GM04503 (cell line): ENCODE results near the gene TMEM131.
"Not testable (repeated sequence)": the region's sequence is repeated elsewhere in the genome, so short reads cannot be mapped to it uniquely, and the experiment has no call there.

Experiments used
- DNase-seq: peaks from one replicate; pipeline ENCODE4 v3.0.0-alpha.2; 2012; ENCODE audit warnings: low read depth

The TMEM131 gene

GRCh38 chr2:97991081-97991856 lies 4.5 kb downstream of the TMEM131 start:
- DNase-seq = no peak

- no peak for DNase-seq
Measured at GRCh38 chr2:97988722-97989121, 7.0 kb downstream of the TMEM131 start.

- DNase-seq = no peak
Measured at GRCh38 chr2:97985998-97986397, 9.8 kb downstream of the TMEM131 start.

GRCh38 chr2:97983698-97984097 lies 12.1 kb downstream of the TMEM131 start:
- no peak for DNase-seq

DNA sequence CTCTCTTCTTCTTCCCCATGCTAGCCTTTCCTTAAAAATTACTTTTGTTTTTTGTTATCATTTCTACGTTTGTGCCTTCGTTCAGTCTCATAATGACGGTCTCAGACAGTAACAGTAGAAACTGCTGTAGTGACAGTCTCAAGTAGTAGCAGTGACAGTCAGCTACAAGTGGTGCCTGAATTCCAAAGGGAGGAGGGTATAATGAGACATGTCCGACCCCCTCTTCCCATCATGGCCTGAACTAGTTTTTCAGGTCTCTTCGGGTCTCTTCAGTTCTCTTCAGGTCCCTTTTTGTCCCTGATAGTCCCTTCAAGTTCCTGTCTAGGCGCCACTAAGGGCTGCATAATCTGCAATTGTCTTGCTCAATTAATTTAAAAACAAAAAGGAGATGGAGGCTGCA lies 12.6 kb downstream of the TMEM131 start:
- no peak for DNase-seq

- DNase-seq = no peak
Measured at GRCh38 chr2:97982621-97983020, 13.1 kb downstream of the TMEM131 start.

DNA sequence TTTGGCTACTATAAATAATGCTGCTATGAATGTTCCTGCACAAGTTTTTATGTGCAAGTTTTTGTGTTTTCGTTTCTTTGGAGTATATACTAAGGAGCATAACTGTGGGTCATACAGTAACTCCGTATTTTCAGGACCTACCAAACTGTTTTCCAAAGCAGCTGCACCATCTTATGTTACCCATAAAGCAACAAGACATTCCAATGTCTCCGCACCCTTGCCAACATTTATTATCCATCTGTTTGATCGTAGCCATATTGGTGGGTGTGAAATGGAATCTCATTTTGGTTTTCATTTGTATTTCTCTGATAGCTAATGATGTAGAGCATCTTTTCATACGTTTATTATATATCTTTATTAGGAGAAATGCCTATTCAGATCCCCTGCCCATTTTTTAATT lies 13.8 kb downstream of the TMEM131 start:
- DNase-seq = no peak

DNA sequence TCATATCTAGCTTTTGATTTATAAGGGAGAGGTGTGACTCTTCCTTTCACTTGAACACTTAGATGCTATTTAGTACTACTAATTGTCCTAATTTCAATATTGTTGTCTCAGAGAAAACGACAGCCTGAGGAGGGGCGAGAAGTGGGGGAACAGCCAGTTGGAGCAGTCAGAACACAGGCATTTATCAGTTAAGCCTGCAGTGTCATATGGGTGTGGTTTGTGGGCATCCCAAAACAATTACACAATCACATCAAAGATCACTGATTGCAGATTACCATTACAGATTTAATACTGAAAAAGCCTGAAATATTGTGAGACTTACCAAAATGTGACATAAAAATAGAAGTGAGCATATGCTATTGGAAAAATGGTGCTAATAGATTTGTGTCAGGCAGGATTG lies 15.8 kb downstream of the TMEM131 start:
- DNase-seq = no peak

DNA sequence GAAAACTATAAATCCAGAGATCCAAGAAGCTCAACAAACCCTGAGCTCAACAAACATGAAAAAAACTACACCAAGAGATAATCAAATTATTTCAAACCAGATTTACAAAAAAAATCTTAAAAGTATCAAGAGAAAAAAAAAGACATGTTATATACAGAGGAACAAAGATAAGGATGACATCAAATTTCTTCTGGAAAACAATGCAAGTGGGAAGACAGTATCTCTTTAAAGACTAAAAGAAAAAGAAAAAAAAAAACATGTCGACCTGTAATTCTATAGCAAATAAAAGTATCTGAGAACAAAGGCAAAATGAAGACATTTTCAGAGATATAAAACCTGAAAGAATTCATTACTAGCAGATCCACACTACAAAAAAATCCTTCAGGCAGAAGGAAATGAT lies 21.3 kb downstream of the TMEM131 start:
- DNase-seq = no peak

DNA sequence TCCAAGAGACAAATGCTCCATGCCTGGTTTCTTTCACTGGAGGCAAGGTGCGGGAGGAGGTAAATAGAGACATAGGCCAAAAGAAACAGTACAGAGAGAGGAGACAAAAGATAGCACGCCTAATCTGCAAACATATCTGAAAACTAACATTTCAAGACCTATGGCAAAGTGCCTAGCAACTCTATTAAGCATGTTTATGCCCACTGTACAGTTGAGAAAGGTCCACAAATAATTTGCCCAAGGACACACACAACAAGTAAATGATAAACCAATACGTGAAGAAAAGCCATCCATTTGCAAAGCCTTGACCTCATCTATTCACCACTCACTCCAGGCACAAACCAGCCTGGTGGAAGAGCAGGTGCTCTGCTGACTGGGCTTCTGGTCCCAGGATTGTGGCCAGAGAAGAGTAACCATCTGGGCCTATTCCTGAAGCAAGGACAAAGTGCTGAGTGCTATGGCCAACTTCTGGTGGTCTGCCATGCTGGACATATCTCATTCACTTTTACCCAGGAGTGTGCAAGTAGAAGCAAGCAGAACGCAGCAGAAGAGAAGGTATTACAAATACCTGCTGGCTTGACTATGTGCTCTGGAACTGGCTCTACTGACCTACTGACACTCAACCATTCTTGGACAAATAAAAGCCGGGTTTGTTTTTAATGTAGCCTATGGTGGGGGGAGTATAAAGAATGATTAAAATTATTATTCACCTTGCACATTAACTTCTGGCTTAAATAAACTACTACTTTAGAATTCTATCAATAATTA lies 25.3 kb downstream of the TMEM131 start:
- no peak for DNase-seq

GRCh38 chr2:97969081-97970067 lies 26.4 kb downstream of the TMEM131 start:
- no peak for DNase-seq

DNA sequence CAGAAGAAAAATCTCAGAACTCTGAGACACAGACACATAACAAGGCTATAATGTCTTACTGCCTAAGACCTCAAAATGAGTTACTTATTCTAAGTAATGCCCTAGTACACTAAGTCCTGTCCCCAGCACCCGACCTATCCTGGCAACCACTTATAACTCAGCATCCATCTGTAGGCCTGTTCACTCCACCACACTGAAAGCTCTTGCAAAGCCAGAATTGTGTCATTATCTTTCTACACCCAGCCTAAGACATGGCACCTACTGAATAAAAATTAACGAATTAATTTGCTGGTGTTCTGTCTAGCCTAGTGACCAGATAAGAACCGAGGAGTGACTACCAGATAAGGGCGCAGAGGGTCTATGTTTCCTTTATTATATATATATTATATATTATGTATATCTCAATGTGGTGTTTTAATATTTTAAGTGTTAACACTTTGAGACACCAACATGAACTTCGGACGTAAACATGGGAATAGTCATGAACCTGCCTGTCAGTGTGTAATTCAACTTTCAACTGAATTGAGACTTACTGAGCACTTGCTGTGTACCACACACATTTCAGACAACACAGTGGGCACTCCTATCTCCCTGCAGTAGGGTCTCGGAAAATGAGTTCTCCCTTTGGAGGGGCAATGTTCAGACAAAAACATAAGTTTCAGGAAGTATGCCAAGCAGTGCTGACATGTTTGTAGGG lies 27.7 kb downstream of the TMEM131 start:
- no peak for DNase-seq

GRCh38 chr2:97967216-97967592 lies 28.5 kb downstream of the TMEM131 start:
- no peak for DNase-seq

- DNase-seq = no peak
Measured at GRCh38 chr2:97966545-97967215, 29.1 kb downstream of the TMEM131 start.

- no peak for DNase-seq
Measured at GRCh38 chr2:97965116-97965515, 30.6 kb downstream of the TMEM131 start.

DNA sequence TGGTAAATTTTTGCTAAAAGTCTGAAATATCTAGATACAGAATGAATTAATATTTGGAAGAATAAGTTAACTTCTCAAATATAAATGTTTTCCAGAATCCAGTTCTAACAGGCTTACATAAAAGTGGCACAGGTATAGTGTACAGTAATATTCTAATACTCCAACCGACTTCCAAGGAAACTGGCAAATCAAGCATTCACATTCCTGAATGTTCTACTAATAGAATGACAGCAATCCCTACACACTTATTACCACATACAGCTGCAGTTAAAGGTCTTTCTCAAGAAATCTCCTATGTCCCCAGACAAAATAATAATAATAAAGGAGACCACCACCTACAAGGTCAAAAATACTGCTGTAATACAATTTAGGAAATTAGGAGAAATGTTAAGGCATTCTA lies 31.9 kb downstream of the TMEM131 start:
- no peak for DNase-seq

DNA sequence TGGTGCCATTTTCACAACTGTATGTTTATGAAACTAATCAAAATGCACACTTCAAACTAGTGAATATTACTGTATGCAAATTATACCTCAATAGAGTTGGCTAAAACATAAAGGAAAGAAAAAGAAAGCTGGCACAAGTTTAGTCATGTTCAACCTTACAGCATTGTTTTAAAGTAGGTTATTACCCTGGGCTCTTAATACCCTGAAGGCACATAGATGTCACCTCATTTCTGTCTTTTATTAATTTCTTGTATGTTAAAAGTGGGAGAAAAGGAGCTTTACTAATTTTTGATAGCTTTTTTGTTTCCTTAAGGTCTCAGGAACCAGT lies 32.7 kb downstream of the TMEM131 start:
- no peak for DNase-seq

- DNase-seq = no peak
Measured at GRCh38 chr2:97961534-97961933, 34.2 kb downstream of the TMEM131 start.

DNA sequence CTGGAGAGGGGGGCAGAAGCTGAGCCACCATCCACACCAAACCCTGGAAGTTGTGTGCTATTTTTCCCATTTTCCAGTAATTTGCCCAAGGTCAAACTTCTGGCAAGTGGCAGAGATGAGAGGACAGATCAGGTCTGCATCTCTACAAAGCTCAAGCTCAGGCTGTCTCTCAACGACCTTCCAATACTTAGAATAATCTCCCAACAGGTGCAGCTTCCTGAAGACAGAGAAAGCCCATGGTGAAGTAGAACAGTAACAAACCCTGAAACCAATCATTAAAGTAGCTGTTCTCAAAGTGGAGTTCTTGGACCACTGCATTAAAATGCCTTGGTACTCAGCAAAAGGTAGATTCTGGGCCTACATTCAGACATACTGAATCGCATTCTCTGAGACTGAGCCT lies 37.6 kb downstream of the TMEM131 start:
- DNase-seq = no peak

GRCh38 chr2:97957432-97958183 lies 38.1 kb downstream of the TMEM131 start:
- no peak for DNase-seq

GRCh38 chr2:97956753-97957152 lies 39.0 kb downstream of the TMEM131 start:
- not testable (repeated sequence) for DNase-seq
